Frontal cortex (tissue), 4 donors: ENCODE data around the gene MUSK. TPM values are rescaled to one million over a fixed set of nuclear protein-coding genes. Genes with fewer than 3 reads are reported as not detected.
"Not testable (repeated sequence)": the region's sequence is repeated elsewhere in the genome, so short reads cannot be mapped to it uniquely, and the experiment has no call there.

ENCODE experiments used
- DNase-seq, 2 donors: peaks; one replicate each; pipeline ENCODE4 v3.0.0; 2012; ENCODE audit warnings: low spot score in 2 of 2
- FAIRE-seq: peaks from 2 replicates; lab custom pipeline; 2012; peaks lifted over from hg19 to GRCh38; lab: Jason Lieb, UNC
- total RNA-seq: library from RNA; depleted of rRNA; stranded (reverse); fragments of >200 nt; gene quantifications from one replicate; pipeline ENCODE4 v1.2.3, GENCODE V29; 2014
- donor health status: control.
- donor health status: control.
- donor health status: control.

Gene MUSK
- total RNA-seq, 1 donor from 2014 or later = under 0.01 TPM

- DNase-seq = no peak
- no peak for FAIRE-seq
Measured at GRCh38 chr9:110688329-110688728, 19.7 kb downstream of the MUSK start.

- no peak for DNase-seq
Measured at GRCh38 chr9:110691002-110691549, 22.5 kb downstream of the MUSK start.

GRCh38 chr9:110695846-110696245 lies 27.3 kb downstream of the MUSK start:
- not testable (repeated sequence) for FAIRE-seq, DNase-seq

More at GRCh38 chr9:110691002-110691549, 22.5 kb downstream of the MUSK start:
- no peak for FAIRE-seq

GRCh38 chr9:110700953-110701352 lies 32.4 kb downstream of the MUSK start:
- FAIRE-seq (no peak), DNase-seq (no peak)

- FAIRE-seq = no peak
- no peak for DNase-seq
Measured at GRCh38 chr9:110703669-110704068, 35.1 kb downstream of the MUSK start.

GRCh38 chr9:110707419-110707818 lies 38.8 kb downstream of the MUSK start:
- no peak for DNase-seq
- no peak for FAIRE-seq

- DNase-seq (no peak), FAIRE-seq (no peak)
Measured at GRCh38 chr9:110710420-110710819, 41.8 kb downstream of the MUSK start.

- FAIRE-seq (no peak), DNase-seq (no peak)
Measured at GRCh38 chr9:110712955-110713354, 44.4 kb downstream of the MUSK start.

- FAIRE-seq (no peak), DNase-seq (no peak)
Measured at GRCh38 chr9:110714314-110714713, 45.7 kb downstream of the MUSK start.

- no peak for DNase-seq
- no peak for FAIRE-seq
Measured at GRCh38 chr9:110728058-110728457, 59.5 kb downstream of the MUSK start.

GRCh38 chr9:110729641-110730040 lies 61.0 kb downstream of the MUSK start:
- no peak for DNase-seq
- FAIRE-seq = no peak

- no peak for FAIRE-seq
- DNase-seq = no peak
Measured at GRCh38 chr9:110731437-110732028, 62.9 kb downstream of the MUSK start.

GRCh38 chr9:110738982-110739381 lies 70.4 kb downstream of the MUSK start:
- DNase-seq (no peak), FAIRE-seq (no peak)

GRCh38 chr9:110742741-110743371 lies 74.3 kb downstream of the MUSK start:
- DNase-seq (no peak), FAIRE-seq (no peak)

GRCh38 chr9:110744715-110745384 lies 76.3 kb downstream of the MUSK start:
- DNase-seq (no peak), FAIRE-seq (no peak)

- DNase-seq (no peak), FAIRE-seq (no peak)
Measured at GRCh38 chr9:110745676-110746075, 77.1 kb downstream of the MUSK start.

GRCh38 chr9:110746211-110746930 lies 77.8 kb downstream of the MUSK start:
- DNase-seq (no peak), FAIRE-seq (no peak)

GRCh38 chr9:110748251-110748893 lies 79.8 kb downstream of the MUSK start:
- DNase-seq = no peak
- FAIRE-seq = no peak

- DNase-seq (no peak), FAIRE-seq (no peak)
Measured at GRCh38 chr9:110750272-110750671, 81.7 kb downstream of the MUSK start.

GRCh38 chr9:110751971-110752370 lies 83.4 kb downstream of the MUSK start:
- FAIRE-seq = no peak

More at GRCh38 chr9:110751971-110752370, 83.4 kb downstream of the MUSK start:
- DNase-seq = no peak
